Measurements from ENCODE around the gene GYS1. TPM values are rescaled to one million over a fixed set of nuclear protein-coding genes. Genes with fewer than 3 reads are reported as not detected.

Gene GYS1
- total and polyA plus RNA-seq, 2 experiments from 2014 or later = 15.9 to 28.9 TPM

DNA sequence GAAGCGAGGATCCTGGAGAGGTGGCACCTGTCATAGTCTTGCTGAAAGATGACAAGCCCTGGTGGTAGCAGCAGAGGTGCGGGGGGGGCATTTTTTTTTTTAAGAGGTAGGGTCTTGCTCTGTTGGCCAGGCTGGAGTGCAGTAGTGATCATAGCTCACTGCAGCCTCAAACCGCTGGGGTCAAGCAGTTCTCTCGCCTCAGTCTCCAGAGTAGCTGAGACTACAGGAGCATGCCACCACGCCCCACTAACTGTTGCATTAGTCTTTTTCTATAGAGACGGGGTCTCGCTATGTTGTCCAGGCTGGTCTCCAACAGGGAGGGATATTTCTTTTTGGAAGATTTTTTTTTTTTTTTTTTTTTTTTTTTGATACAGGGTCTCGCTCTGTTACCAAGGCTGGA, 35.1 kb downstream of the GYS1 start:
- Histone ChIP-seq H2AFZ (no peak overlapping the region), H3K27me3 (ENCODE audit: insufficient read depth) (no peaks in the 10 kb centered on the region), H3K4me2 (no peak overlapping the region), H3K79me2 (replicated peaks; ENCODE audit: insufficient read depth) (peaks cover 29% of the 10 kb centered on the region), H3K9me2 (ENCODE audit: insufficient read depth) (no peaks in the 10 kb centered on the region), H3F3A (replicated peaks; ENCODE audit: low read depth) (peaks cover 37% of the 10 kb centered on the region), H3K4me3 (no peak overlapping the region), H3K4me1 (ENCODE audit: insufficient read depth) (peaks cover 13% of the 10 kb centered on the region; the same call in 1 of the 2 replicates), H3K27ac (ENCODE audit: low read depth) (no peak overlapping the region), H3K36me3 (ENCODE audit: insufficient read depth) (peaks cover 10% of the 10 kb centered on the region), H4K20me1 (replicated peaks; ENCODE audit: insufficient read depth) (peaks cover 13% of the 10 kb centered on the region)
- ATAC-seq (no peak), DNase-seq (ENCODE audit: low spot score) (no peak)
- Mint-ChIP-seq H3K4me1 (peaks cover 28% of the 10 kb centered on the region), H3K27ac (no peak overlapping the region), H3K9me3 (no peaks in the 10 kb centered on the region; the same call in 2 of the 3 replicates), H3K4me3 (no peak overlapping the region), H3K36me3 (ENCODE audit: low read depth) (peaks cover 49% of the 10 kb centered on the region), H3K27me3 (ENCODE audit: insufficient read depth, low read depth, poor library complexity) (peaks cover 24% of the 10 kb centered on the region)
- TF ChIP-seq, protein P1, sequence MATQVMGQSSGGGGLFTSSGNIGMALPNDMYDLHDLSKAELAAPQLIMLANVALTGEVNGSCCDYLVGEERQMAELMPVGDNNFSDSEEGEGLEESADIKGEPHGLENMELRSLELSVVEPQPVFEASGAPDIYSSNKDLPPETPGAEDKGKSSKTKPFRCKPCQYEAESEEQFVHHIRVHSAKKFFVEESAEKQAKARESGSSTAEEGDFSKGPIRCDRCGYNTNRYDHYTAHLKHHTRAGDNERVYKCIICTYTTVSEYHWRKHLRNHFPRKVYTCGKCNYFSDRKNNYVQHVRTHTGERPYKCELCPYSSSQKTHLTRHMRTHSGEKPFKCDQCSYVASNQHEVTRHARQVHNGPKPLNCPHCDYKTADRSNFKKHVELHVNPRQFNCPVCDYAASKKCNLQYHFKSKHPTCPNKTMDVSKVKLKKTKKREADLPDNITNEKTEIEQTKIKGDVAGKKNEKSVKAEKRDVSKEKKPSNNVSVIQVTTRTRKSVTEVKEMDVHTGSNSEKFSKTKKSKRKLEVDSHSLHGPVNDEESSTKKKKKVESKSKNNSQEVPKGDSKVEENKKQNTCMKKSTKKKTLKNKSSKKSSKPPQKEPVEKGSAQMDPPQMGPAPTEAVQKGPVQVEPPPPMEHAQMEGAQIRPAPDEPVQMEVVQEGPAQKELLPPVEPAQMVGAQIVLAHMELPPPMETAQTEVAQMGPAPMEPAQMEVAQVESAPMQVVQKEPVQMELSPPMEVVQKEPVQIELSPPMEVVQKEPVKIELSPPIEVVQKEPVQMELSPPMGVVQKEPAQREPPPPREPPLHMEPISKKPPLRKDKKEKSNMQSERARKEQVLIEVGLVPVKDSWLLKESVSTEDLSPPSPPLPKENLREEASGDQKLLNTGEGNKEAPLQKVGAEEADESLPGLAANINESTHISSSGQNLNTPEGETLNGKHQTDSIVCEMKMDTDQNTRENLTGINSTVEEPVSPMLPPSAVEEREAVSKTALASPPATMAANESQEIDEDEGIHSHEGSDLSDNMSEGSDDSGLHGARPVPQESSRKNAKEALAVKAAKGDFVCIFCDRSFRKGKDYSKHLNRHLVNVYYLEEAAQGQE (IDR thresholded peaks at IDR 0.05; ENCODE audit: unreplicated experiment) = no peak
- TF ChIP-seq, protein P2, sequence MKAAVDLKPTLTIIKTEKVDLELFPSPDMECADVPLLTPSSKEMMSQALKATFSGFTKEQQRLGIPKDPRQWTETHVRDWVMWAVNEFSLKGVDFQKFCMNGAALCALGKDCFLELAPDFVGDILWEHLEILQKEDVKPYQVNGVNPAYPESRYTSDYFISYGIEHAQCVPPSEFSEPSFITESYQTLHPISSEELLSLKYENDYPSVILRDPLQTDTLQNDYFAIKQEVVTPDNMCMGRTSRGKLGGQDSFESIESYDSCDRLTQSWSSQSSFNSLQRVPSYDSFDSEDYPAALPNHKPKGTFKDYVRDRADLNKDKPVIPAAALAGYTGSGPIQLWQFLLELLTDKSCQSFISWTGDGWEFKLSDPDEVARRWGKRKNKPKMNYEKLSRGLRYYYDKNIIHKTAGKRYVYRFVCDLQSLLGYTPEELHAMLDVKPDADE (IDR thresholded peaks at IDR 0.05) = no peak
- TF ChIP-seq JUNB (IDR thresholded peaks at IDR 0.05; ENCODE audit: unreplicated experiment) (no peak), POLR2AphosphoS5 (IDR thresholded peaks at IDR 0.05; ENCODE audit: low read depth) (no peak)

DNA sequence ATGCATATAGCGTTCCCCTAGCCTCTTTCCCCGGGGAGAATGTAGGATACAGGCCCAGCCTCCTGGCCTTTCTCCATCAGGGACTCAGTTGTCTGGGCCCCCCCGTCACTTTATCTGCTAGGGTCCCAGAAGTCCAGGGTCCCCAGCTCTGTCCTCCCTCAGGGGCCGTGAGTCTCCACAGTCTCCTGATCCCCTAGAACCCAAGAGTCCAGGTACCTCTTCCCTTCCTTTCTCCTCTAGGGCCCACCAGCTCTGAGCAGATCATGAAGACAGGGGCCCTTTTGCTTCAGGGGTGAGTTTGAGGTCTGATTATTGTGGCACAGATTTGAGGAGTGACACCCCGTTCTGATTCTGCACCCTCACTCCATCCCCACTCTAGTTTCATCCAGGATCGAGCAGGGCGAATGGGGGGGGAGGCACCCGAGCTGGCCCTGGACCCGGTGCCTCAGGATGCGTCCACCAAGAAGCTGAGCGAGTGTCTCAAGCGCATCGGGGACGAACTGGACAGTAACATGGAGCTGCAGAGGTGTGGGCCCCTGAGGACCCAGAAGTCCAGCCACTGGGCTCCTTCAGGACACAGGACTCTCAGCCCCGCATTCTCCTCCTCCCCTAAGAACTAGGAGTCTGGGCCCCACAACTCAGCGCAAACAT, 37.7 kb downstream of the GYS1 start:
- Histone ChIP-seq H3K4me2 (peak overlapping the region; percentile 99), H3K27ac (ENCODE audit: low read depth) (peak overlapping the region; percentile 92), H3K27me3 (ENCODE audit: insufficient read depth) (no peaks in the 10 kb centered on the region), H4K20me1 (replicated peaks; ENCODE audit: insufficient read depth) (peaks cover 13% of the 10 kb centered on the region), H3K4me1 (ENCODE audit: insufficient read depth) (peaks cover 12% of the 10 kb centered on the region; the same call in 1 of the 2 replicates), H3K79me2 (replicated peaks; ENCODE audit: insufficient read depth) (peaks cover 29% of the 10 kb centered on the region), H3K4me3 (peak overlapping the region; percentile 88), H3K36me3 (ENCODE audit: insufficient read depth) (peaks cover 10% of the 10 kb centered on the region), H3K9me2 (ENCODE audit: insufficient read depth) (no peaks in the 10 kb centered on the region), H2AFZ (no peak overlapping the region), H3F3A (replicated peaks; ENCODE audit: low read depth) (peaks cover 22% of the 10 kb centered on the region)
- Mint-ChIP-seq H3K27me3 (ENCODE audit: insufficient read depth, low read depth, poor library complexity) (peaks cover 18% of the 10 kb centered on the region), H3K27ac (peak overlapping the region; percentile 94), H3K4me3 (peak overlapping the region; percentile 77), H3K36me3 (ENCODE audit: low read depth) (peaks cover 42% of the 10 kb centered on the region), H3K4me1 (peaks cover 16% of the 10 kb centered on the region), H3K9me3 (no peaks in the 10 kb centered on the region)
- DNase-seq (ENCODE audit: low spot score) (no peak), ATAC-seq (no peak)
- TF ChIP-seq JUNB (IDR thresholded peaks at IDR 0.05; ENCODE audit: unreplicated experiment) = no peak
- no peak for TF ChIP-seq EZH2 (IDR thresholded peaks at IDR 0.05; ENCODE audit: low read depth, unreplicated experiment)
- TF ChIP-seq ZNF114 (CRISPR knock-in tag; IDR thresholded peaks at IDR 0.05) = no peak
- no peak for TF ChIP-seq POLR2AphosphoS5 (IDR thresholded peaks at IDR 0.05; ENCODE audit: low read depth)
- TF ChIP-seq, protein P3, sequence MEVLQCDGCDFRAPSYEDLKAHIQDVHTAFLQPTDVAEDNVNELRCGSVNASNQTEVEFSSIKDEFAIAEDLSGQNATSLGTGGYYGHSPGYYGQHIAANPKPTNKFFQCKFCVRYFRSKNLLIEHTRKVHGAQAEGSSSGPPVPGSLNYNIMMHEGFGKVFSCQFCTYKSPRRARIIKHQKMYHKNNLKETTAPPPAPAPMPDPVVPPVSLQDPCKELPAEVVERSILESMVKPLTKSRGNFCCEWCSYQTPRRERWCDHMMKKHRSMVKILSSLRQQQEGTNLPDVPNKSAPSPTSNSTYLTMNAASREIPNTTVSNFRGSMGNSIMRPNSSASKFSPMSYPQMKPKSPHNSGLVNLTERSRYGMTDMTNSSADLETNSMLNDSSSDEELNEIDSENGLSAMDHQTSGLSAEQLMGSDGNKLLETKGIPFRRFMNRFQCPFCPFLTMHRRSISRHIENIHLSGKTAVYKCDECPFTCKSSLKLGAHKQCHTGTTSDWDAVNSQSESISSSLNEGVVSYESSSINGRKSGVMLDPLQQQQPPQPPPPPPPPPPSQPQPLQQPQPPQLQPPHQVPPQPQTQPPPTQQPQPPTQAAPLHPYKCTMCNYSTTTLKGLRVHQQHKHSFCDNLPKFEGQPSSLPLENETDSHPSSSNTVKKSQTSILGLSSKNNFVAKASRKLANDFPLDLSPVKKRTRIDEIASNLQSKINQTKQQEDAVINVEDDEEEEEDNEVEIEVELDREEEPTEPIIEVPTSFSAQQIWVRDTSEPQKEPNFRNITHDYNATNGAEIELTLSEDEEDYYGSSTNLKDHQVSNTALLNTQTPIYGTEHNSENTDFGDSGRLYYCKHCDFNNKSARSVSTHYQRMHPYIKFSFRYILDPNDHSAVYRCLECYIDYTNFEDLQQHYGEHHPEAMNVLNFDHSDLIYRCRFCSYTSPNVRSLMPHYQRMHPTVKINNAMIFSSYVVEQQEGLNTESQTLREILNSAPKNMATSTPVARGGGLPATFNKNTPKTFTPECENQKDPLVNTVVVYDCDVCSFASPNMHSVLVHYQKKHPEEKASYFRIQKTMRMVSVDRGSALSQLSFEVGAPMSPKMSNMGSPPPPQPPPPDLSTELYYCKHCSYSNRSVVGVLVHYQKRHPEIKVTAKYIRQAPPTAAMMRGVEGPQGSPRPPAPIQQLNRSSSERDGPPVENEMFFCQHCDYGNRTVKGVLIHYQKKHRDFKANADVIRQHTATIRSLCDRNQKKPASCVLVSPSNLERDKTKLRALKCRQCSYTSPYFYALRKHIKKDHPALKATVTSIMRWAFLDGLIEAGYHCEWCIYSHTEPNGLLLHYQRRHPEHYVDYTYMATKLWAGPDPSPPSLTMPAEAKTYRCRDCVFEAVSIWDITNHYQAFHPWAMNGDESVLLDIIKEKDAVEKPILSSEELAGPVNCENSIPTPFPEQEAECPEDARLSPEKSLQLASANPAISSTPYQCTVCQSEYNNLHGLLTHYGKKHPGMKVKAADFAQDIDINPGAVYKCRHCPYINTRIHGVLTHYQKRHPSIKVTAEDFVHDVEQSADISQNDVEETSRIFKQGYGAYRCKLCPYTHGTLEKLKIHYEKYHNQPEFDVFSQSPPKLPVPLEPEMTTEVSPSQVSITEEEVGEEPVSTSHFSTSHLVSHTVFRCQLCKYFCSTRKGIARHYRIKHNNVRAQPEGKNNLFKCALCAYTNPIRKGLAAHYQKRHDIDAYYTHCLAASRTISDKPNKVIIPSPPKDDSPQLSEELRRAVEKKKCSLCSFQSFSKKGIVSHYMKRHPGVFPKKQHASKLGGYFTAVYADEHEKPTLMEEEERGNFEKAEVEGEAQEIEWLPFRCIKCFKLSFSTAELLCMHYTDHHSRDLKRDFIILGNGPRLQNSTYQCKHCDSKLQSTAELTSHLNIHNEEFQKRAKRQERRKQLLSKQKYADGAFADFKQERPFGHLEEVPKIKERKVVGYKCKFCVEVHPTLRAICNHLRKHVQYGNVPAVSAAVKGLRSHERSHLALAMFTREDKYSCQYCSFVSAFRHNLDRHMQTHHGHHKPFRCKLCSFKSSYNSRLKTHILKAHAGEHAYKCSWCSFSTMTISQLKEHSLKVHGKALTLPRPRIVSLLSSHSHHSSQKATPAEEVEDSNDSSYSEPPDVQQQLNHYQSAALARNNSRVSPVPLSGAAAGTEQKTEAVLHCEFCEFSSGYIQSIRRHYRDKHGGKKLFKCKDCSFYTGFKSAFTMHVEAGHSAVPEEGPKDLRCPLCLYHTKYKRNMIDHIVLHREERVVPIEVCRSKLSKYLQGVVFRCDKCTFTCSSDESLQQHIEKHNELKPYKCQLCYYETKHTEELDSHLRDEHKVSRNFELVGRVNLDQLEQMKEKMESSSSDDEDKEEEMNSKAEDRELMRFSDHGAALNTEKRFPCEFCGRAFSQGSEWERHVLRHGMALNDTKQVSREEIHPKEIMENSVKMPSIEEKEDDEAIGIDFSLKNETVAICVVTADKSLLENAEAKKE (CRISPR knock-in tag; IDR thresholded peaks at IDR 0.05) = no peak
